Cardiac fibroblast (primary cell): Measurements from ENCODE around the gene NCOA7.

Experiments
- DNase-seq, 2 donors: peaks; one replicate each; pipeline versions ENCODE4 v3.0.0 to v3.0.0-alpha.2; 2010; ENCODE audit warnings: low read depth in 2 of 2
- H3K4me3 ChIP-seq, 2 donors: replicated peaks in 1 of 2; 1 replicate in 1 of 2; 2 replicates in 1 of 2; pipeline ENCODE4 v1.5.1; 2011; ENCODE audit warnings: low read depth in 2 of 2, low read length in 2 of 2, mild to moderate bottlenecking in 2 of 2, moderate library complexity in 1 of 2
- TF ChIP-seq, protein P1 (sequence below): IDR thresholded peaks from one replicate; pipeline ENCODE4 v1.5.1; 2011; ENCODE audit warnings: low read depth, mild to moderate bottlenecking, low read length, inconsistent platforms

Gene NCOA7

DNA sequence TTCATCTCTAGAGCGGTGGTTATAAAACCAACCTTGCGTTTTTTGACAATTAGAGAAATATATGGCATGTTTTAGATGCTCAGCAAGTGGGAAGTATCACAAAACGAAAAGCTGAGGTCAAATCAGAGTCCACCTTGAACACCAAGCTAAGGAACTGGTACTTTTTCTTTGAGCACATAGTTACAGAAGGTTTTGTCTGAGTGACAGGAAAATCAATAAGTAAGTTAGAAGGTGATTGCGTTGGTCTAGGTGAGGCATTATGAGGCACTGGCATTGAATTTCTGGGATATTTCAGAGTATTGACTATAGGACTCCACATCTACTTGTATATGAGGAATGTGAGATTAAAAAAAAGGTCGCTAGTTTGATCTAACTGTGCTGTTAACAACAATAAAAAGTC is 165.2 kb downstream of the NCOA7 start:
- TF ChIP-seq, protein P1, sequence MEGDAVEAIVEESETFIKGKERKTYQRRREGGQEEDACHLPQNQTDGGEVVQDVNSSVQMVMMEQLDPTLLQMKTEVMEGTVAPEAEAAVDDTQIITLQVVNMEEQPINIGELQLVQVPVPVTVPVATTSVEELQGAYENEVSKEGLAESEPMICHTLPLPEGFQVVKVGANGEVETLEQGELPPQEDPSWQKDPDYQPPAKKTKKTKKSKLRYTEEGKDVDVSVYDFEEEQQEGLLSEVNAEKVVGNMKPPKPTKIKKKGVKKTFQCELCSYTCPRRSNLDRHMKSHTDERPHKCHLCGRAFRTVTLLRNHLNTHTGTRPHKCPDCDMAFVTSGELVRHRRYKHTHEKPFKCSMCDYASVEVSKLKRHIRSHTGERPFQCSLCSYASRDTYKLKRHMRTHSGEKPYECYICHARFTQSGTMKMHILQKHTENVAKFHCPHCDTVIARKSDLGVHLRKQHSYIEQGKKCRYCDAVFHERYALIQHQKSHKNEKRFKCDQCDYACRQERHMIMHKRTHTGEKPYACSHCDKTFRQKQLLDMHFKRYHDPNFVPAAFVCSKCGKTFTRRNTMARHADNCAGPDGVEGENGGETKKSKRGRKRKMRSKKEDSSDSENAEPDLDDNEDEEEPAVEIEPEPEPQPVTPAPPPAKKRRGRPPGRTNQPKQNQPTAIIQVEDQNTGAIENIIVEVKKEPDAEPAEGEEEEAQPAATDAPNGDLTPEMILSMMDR: no peak
- H3K4me3 ChIP-seq: peak overlapping the region in 1 of 2 donors; percentile 85
- no peak for DNase-seq

DNA sequence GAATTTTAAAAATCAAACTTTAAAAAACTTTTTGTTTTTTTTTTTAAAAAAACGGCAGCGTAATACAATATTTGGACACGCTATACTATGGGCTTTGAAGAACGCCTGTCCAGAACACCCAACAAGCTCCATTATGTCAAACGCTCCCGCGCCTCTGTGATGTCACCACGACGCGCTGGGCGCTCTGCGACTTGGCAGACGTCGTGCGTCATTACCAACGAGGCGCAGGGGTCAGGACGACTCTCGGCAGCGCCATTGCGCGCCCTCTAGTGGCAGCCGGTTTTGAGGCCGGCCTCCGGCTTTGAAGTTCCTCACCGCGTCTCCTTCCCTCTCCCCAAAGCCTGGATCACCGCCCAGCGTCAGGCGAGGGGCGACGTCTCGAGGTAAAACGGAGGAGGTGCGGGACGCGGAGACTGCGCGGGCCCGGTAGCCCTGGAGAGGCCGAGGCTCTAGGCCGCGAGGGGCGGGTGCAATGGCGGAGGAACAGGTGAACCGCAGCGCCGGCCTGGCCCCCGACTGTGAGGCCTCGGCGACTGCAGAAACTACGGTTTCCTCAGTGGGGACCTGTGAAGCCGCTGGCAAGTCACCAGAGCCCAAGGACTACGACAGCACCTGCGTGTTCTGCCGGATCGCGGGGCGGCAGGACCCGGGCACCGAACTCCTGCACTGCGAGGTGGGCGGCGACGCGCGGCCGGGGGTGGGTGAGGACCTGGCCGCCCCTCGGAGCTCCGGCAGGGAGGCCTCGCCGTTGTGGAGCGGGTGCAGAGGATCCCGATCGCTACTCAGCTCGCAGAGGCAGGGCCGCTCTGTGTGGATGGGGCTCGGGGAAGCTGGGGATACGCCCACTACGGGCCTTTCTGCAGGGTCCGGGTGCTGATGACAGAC is 166.0 kb downstream of the NCOA7 start, which contains the start of gene HINT3:
Gene HINT3, plus strand, starts transcription at position 265 of the 885 bp plus-strand sequence. Its CDS starts 208 bp downstream, at position 473.
- DNase-seq: peak; percentile 97 to 98
- TF ChIP-seq, protein P1: peak; percentile 95

DNA sequence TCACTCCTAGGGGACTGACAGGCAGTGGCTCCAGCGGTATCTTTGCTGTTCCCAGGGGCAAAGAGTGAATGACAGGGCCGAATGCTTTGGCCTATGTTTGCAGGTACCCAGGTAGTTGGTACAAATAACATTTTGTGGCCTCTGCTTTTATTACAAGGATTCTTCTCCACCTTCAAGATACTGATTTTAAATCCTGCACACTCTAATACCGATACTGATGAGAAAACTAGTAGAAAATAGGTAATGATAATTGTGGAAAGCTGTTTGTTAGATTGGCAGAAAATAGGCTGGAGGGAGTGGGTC is 166.6 kb downstream of the NCOA7 start:
- TF ChIP-seq, protein P1: no peak
- peak overlapping the region; percentile 85 to 95 for H3K4me3 ChIP-seq
- DNase-seq: no peak

More for the DNA sequence above, 166.0 kb downstream of the NCOA7 start, which contains the start of gene HINT3:
- peak within 1 kb of the TSS; percentile 85 to 95 for H3K4me3 ChIP-seq

DNA sequence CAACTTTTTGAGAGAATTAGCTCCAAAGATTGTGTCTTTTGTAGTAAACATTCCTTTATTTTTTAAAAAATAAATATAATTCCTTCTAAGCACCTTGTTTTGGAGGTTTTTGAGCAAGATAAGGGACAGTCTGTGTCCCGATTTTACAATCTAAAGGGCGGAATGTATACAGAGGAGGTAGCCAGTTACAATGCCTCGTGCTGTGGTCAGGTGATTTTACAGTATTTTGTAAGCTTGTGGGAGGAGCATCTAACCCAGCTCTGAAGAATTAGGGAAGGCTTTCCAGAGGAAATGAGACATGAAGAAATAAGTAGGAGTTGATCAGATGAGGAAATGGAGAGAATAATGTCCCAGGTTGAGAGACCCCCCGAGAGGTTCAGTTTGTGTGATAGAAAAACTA is 167.1 kb downstream of the NCOA7 start:
- H3K4me3 ChIP-seq: peak overlapping the region; percentile 85 to 95
- TF ChIP-seq, protein P1: no peak
- peak; percentile 74 to 78 for DNase-seq

DNA sequence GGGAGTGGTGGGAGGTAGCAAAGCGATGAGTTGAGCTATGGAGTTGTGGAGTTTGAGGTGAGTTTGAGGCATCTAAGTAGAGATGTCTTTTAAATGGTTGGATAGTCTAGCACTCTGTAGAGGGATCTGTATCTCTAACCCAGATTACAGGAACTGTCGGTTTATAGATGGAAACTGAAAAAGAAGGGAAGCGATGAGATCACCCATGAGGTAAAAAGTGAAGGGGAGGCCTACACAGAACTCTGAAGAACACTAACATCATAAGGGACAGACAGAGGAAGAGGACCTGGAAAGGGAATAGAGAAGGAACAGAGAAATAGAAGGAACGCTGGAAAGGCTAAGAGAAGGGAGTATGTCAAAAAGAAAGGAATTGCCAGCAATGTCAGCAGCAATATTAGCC is 168.3 kb downstream of the NCOA7 start:
- DNase-seq: no peak
- TF ChIP-seq, protein P1: no peak
- no peak overlapping the region for H3K4me3 ChIP-seq

DNA sequence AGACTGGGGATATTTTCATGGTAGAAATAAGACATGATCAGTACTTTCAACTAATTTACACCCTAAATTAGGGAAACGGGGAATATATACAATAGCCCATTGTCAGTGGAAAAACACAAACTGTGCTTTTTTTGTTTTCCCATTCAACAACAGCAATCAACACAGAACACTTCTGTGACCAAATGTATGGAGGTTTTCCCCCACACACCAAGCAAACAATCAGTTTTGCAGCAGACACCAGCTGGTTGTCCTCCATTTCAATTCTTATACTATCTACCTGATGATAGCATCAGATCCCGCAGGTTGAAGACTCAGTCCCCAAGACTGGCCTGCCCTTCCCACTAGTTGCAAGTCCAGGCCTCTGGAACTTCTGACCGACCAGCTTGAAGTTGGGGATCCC is 170.4 kb downstream of the NCOA7 start:
- DNase-seq: no peak
- TF ChIP-seq, protein P1: no peak
- H3K4me3 ChIP-seq: no peak overlapping the region
